Measurements from ENCODE around the gene RCC2. TPM values are rescaled to one million over a fixed set of nuclear protein-coding genes. Genes with fewer than 3 reads are reported as not detected.

RCC2 gene
- polyA plus RNA-seq, 1 donor (not counting 4 experiments of a cell fraction or from before 2014, with no cell fraction given) = 45.2 TPM

- H3K9me1 ChIP-seq (ENCODE audit: control insufficient read depth, extremely low read depth, insufficient read depth, low read length) = no peaks in the 10 kb centered on the region
- no peaks in the 10 kb centered on the region for H3K36me3 ChIP-seq (ENCODE audit: control insufficient read depth in 2 of 2, extremely low read depth in 1 of 2, insufficient read depth in 2 of 2, low read length in 2 of 2)
- DNase-seq (ENCODE audit: low read depth, low spot score) = no peak
- H3K4me1 ChIP-seq (ENCODE audit: control insufficient read depth, extremely low read depth, insufficient read depth, low read length) = no peaks in the 10 kb centered on the region
- no peak overlapping the region for H2AFZ ChIP-seq (ENCODE audit: control insufficient read depth, low read length)
- no peak overlapping the region for H3K4me3 ChIP-seq (ENCODE audit: control insufficient read depth in 2 of 3, extremely low read depth in 1 of 3, insufficient read depth in 2 of 3, low read depth in 1 of 3, low read length in 3 of 3)
- H3K9ac ChIP-seq (ENCODE audit: control insufficient read depth, extremely low read depth, insufficient read depth, low read length) = no peak overlapping the region
- no peaks in the 10 kb centered on the region for H4K20me1 ChIP-seq (ENCODE audit: control insufficient read depth, extremely low read depth, insufficient read depth, low read length)
- TF ChIP-seq CTCF (optimal IDR thresholded peaks at IDR 0.05 in 1 of 3, IDR thresholded peaks at IDR 0.05 in 1 of 3, conservative IDR thresholded peaks at IDR 0.05 in 1 of 3; ENCODE audit: extremely low read depth in 1 of 3, insufficient read depth in 2 of 3, low read length in 3 of 3) (no peak), EZH2 (IDR thresholded peaks at IDR 0.05; ENCODE audit: low read length) (no peak)
- no peak overlapping the region for H3K27ac ChIP-seq (ENCODE audit: control insufficient read depth, insufficient read depth, low read length)
- dilution Hi-C loops (cut with MboI; ENCODE audit: extremely low pct_ligation_motif_present, low sequenced_read_pairs) = no loop called here
- H3K4me2 ChIP-seq (ENCODE audit: control insufficient read depth, extremely low read depth, insufficient read depth, low read depth, low read length) = no peak overlapping the region
- peaks cover 3% of the 10 kb centered on the region for H3K27me3 ChIP-seq (ENCODE audit: control insufficient read depth, extremely low read depth, insufficient read depth, low read length)
- FAIRE-seq = no peak
- H3K9me3 ChIP-seq (ENCODE audit: control insufficient read depth, low read depth, low read length) = no peaks in the 10 kb centered on the region
- H3K79me2 ChIP-seq (ENCODE audit: control insufficient read depth, insufficient read depth, low read length) = no peaks in the 10 kb centered on the region
These were observed 47.2 kb downstream of the RCC2 start for GRCh38 chr1:17392199-17392740.

DNA sequence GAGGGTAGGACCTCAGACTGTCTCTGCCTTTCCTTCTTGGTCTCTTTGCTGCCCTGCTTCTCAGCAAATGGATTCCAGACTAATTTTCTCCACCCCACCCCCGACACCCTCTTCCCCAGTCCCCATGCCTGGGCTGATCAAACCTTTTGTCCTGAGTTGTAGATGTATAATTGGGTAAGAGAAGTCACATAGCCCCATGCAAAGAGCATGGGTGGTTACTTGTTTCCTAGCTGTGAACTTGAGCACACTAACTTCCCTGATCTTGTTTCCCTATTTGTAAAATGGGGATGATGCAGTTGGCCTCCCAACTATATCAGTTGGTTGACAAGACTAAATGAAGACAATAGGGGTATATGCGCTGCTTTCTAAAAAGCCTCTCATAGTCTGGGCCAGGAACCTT lies 58.3 kb downstream of the RCC2 start:
- H3K9me3 ChIP-seq (ENCODE audit: control insufficient read depth, low read depth, low read length) = no peaks in the 10 kb centered on the region
- H4K20me1 ChIP-seq (ENCODE audit: control insufficient read depth, extremely low read depth, insufficient read depth, low read length) = no peaks in the 10 kb centered on the region
- no peak overlapping the region for H3K9ac ChIP-seq (ENCODE audit: control insufficient read depth, extremely low read depth, insufficient read depth, low read length)
- no peak overlapping the region for H3K27ac ChIP-seq (ENCODE audit: control insufficient read depth, insufficient read depth, low read length)
- no peaks in the 10 kb centered on the region for H3K79me2 ChIP-seq (ENCODE audit: control insufficient read depth, insufficient read depth, low read length)
- H3K4me1 ChIP-seq (ENCODE audit: control insufficient read depth, extremely low read depth, insufficient read depth, low read length) = no peaks in the 10 kb centered on the region
- H3K27me3 ChIP-seq (ENCODE audit: control insufficient read depth, extremely low read depth, insufficient read depth, low read length) = no peaks in the 10 kb centered on the region
- DNase-seq (ENCODE audit: low read depth, low spot score) (no peak), FAIRE-seq (no peak)
- TF ChIP-seq EZH2 (IDR thresholded peaks at IDR 0.05; ENCODE audit: low read length) (no peak), CTCF (optimal IDR thresholded peaks at IDR 0.05 in 1 of 3, IDR thresholded peaks at IDR 0.05 in 1 of 3, conservative IDR thresholded peaks at IDR 0.05 in 1 of 3; ENCODE audit: extremely low read depth in 1 of 3, insufficient read depth in 2 of 3, low read length in 3 of 3) (no peak)
- H2AFZ ChIP-seq (ENCODE audit: control insufficient read depth, low read length) = no peak overlapping the region
- H3K9me1 ChIP-seq (ENCODE audit: control insufficient read depth, extremely low read depth, insufficient read depth, low read length) = no peaks in the 10 kb centered on the region
- H3K36me3 ChIP-seq (ENCODE audit: control insufficient read depth in 2 of 2, extremely low read depth in 1 of 2, insufficient read depth in 2 of 2, low read length in 2 of 2) = no peaks in the 10 kb centered on the region
- no peak overlapping the region for H3K4me3 ChIP-seq (ENCODE audit: control insufficient read depth in 2 of 3, extremely low read depth in 1 of 3, insufficient read depth in 2 of 3, low read depth in 1 of 3, low read length in 3 of 3)
- dilution Hi-C loops (cut with MboI; ENCODE audit: extremely low pct_ligation_motif_present, low sequenced_read_pairs) = no loop called here
- H3K4me2 ChIP-seq (ENCODE audit: control insufficient read depth, extremely low read depth, insufficient read depth, low read depth, low read length) = no peak overlapping the region

Measured in keratinocyte (primary cell).